Measurements from ENCODE around the gene MRPL58. TPM values are rescaled to one million over a fixed set of nuclear protein-coding genes. Genes with fewer than 3 reads are reported as not detected.

Gene MRPL58
- total and polyA plus RNA-seq, 10 of the 15 experiments (the other 5 are each of a cell fraction or from before 2014, with no cell fraction given), result 23.0 to 64.3 (median 51.9) TPM

GRCh38 chr17:74990581-74991105 lies 21.8 kb upstream of the MRPL58 start:
- H3K4me3 ChIP-seq, result no peak overlapping the region
- no peak for ATAC-seq
- no peak for DNase-seq (ENCODE audit: low read depth, low spot score)
- WGBS (ENCODE audit: insufficient coverage, insufficient replicate concordance, low lambda C conversion rate, missing lambda C conversion rate), result 47% methylated on average over 10 of the region's 10 CpGs
- TF ChIP-seq SMAD5 (IDR thresholded peaks at IDR 0.05; ENCODE audit: low read depth) (no peak), KLF5 (IDR thresholded peaks at IDR 0.05; ENCODE audit: partially characterized antibody) (no peak), ATF3 (IDR thresholded peaks at IDR 0.05; ENCODE audit: borderline replicate concordance, extremely low read depth, low read depth, low read length) (no peak), YBX1 (IDR thresholded peaks at IDR 0.05) (no peak), NR2C2 (IDR thresholded peaks at IDR 0.05; ENCODE audit: borderline replicate concordance, control insufficient read depth, insufficient read length, low read depth) (no peak), CHD4 (IDR thresholded peaks at IDR 0.05) (no peak), SRF (IDR thresholded peaks at IDR 0.05; ENCODE audit: low read depth in 2 of 2, low read length in 2 of 2) (no peak), CEBPB (IDR thresholded peaks at IDR 0.05; ENCODE audit: borderline replicate concordance in 1 of 2, low read depth in 2 of 2, low read length in 2 of 2) (no peak), CHD1 (IDR thresholded peaks at IDR 0.05; ENCODE audit: low read depth, low read length) (no peak), HDAC6 (IDR thresholded peaks at IDR 0.05; ENCODE audit: unreplicated experiment) (no peak), SIN3A (IDR thresholded peaks at IDR 0.05; ENCODE audit: low read depth, low read length) (no peak)
- TF ChIP-seq, protein P1, sequence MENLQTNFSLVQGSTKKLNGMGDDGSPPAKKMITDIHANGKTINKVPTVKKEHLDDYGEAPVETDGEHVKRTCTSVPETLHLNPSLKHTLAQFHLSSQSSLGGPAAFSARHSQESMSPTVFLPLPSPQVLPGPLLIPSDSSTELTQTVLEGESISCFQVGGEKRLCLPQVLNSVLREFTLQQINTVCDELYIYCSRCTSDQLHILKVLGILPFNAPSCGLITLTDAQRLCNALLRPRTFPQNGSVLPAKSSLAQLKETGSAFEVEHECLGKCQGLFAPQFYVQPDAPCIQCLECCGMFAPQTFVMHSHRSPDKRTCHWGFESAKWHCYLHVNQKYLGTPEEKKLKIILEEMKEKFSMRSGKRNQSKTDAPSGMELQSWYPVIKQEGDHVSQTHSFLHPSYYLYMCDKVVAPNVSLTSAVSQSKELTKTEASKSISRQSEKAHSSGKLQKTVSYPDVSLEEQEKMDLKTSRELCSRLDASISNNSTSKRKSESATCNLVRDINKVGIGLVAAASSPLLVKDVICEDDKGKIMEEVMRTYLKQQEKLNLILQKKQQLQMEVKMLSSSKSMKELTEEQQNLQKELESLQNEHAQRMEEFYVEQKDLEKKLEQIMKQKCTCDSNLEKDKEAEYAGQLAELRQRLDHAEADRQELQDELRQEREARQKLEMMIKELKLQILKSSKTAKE (IDR thresholded peaks at IDR 0.05; ENCODE audit: low read depth, poor library complexity, severe bottlenecking), result no peak
- TF ChIP-seq, protein P2, sequence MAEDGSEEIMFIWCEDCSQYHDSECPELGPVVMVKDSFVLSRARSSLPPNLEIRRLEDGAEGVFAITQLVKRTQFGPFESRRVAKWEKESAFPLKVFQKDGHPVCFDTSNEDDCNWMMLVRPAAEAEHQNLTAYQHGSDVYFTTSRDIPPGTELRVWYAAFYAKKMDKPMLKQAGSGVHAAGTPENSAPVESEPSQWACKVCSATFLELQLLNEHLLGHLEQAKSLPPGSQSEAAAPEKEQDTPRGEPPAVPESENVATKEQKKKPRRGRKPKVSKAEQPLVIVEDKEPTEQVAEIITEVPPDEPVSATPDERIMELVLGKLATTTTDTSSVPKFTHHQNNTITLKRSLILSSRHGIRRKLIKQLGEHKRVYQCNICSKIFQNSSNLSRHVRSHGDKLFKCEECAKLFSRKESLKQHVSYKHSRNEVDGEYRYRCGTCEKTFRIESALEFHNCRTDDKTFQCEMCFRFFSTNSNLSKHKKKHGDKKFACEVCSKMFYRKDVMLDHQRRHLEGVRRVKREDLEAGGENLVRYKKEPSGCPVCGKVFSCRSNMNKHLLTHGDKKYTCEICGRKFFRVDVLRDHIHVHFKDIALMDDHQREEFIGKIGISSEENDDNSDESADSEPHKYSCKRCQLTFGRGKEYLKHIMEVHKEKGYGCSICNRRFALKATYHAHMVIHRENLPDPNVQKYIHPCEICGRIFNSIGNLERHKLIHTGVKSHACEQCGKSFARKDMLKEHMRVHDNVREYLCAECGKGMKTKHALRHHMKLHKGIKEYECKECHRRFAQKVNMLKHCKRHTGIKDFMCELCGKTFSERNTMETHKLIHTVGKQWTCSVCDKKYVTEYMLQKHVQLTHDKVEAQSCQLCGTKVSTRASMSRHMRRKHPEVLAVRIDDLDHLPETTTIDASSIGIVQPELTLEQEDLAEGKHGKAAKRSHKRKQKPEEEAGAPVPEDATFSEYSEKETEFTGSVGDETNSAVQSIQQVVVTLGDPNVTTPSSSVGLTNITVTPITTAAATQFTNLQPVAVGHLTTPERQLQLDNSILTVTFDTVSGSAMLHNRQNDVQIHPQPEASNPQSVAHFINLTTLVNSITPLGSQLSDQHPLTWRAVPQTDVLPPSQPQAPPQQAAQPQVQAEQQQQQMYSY (CRISPR knock-in tag; IDR thresholded peaks at IDR 0.05), result no peak
- TF ChIP-seq, protein P3, sequence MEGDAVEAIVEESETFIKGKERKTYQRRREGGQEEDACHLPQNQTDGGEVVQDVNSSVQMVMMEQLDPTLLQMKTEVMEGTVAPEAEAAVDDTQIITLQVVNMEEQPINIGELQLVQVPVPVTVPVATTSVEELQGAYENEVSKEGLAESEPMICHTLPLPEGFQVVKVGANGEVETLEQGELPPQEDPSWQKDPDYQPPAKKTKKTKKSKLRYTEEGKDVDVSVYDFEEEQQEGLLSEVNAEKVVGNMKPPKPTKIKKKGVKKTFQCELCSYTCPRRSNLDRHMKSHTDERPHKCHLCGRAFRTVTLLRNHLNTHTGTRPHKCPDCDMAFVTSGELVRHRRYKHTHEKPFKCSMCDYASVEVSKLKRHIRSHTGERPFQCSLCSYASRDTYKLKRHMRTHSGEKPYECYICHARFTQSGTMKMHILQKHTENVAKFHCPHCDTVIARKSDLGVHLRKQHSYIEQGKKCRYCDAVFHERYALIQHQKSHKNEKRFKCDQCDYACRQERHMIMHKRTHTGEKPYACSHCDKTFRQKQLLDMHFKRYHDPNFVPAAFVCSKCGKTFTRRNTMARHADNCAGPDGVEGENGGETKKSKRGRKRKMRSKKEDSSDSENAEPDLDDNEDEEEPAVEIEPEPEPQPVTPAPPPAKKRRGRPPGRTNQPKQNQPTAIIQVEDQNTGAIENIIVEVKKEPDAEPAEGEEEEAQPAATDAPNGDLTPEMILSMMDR (IDR thresholded peaks at IDR 0.05 in 2 of 3, conservative IDR thresholded peaks at IDR 0.05 in 1 of 3; ENCODE audit: control insufficient read depth in 2 of 3, extremely low read depth in 1 of 3, insufficient read depth in 1 of 3, low read depth in 3 of 3, low read length in 3 of 3), result no peak
- H3K79me2 ChIP-seq (ENCODE audit: control insufficient read depth, insufficient read depth, low read length), result no peaks in the 10 kb centered on the region
- BruUV-seq (replicated peaks), result no TSS peak
- H3K4me2 ChIP-seq (ENCODE audit: control insufficient read depth, insufficient read depth), result no peak overlapping the region
- ChIA-PET CTCF (interaction anchor here (0.6 to 3.7 kb wide), 4 partner anchors 21 to 238 kb away, joined by 3 to 17 read pairs (median 4); partner anchors contain the start of gene MRPL58), POLR2A (no interaction called here), RAD21 (ENCODE audit: unreplicated experiment) (interaction anchor here (1.4 to 1.7 kb wide), 2 partner anchors 29 to 211 kb away, joined by 3 to 8 read pairs; no protein-coding TSS in a partner anchor), SMC1A (ENCODE audit: uncharacterized antibody, unreplicated experiment) (interaction anchor here (0.6 to 1.4 kb wide), 2 partner anchors 9 to 1273 kb away, joined by 3 read pairs; no protein-coding TSS in a partner anchor)
- in situ Hi-C loops (cut with MboI) (no loop called here), intact Hi-C loops (cut with micrococcal nuclease; ENCODE audit: unreplicated experiment) (no loop called here)
- peaks cover 2 to 16% of the 10 kb centered on the region in 2 experiments; a peak in 3 of 4 replicates for H3K27me3 ChIP-seq (replicated peaks in 1 of 2; ENCODE audit: control insufficient read depth in 2 of 2, insufficient read depth in 2 of 2, low read length in 1 of 2)
- H3K9ac ChIP-seq (ENCODE audit: control insufficient read depth, insufficient read depth, low read length), result no peak overlapping the region
- peaks cover 3% of the 10 kb centered on the region; the same call in 1 of the 2 replicates for H3K4me1 ChIP-seq (ENCODE audit: control insufficient read depth, insufficient read depth, low read length)
- H3K27ac ChIP-seq (ENCODE audit: control insufficient read depth, insufficient read depth), result no peak overlapping the region
- H3K36me3 ChIP-seq (ENCODE audit: control insufficient read depth in 2 of 2, insufficient read depth in 2 of 2, low read length in 1 of 2), result no peaks in the 10 kb centered on the region
- H3K9me3 ChIP-seq (replicated peaks; ENCODE audit: control insufficient read depth, insufficient read depth, low read length), result no peaks in the 10 kb centered on the region
- no peak overlapping the region for H2AFZ ChIP-seq (ENCODE audit: control insufficient read depth, low read depth, low read length)
- no peak for FAIRE-seq
- no peaks in the 10 kb centered on the region for H4K20me1 ChIP-seq (ENCODE audit: control insufficient read depth, insufficient read depth)

Measured in GM12878 (cell line).